Measurements from ENCODE around the gene ADSL. TPM values are rescaled to one million over a fixed set of nuclear protein-coding genes. Genes with fewer than 3 reads are reported as not detected.
A peak's percentile ranks its signal among the peaks of the same experiment; 100 is the strongest.

The ADSL gene
- total RNA-seq, 1 experiment from 2014 or later: 140 TPM

GRCh38 chr22:40434106-40434505 is 87.8 kb downstream of the ADSL start:
- DNase-seq (ENCODE audit: extremely low read depth, low read depth): no peak

- no peak for DNase-seq (ENCODE audit: extremely low read depth, low read depth)
Measured at GRCh38 chr22:40434745-40435144, 88.4 kb downstream of the ADSL start.

GRCh38 chr22:40436505-40437431 is 90.5 kb downstream of the ADSL start:
- DNase-seq (ENCODE audit: extremely low read depth, low read depth): peak; percentile 30

Other genes starting within 250 kb of the ADSL start
- 8.8 and 10.5 TPM in 2 replicates for gene TNRC6B, start 168.6 kb upstream of the ADSL start, total RNA-seq (2014; rRNA removed; shearing (Covaris generic))
- 18.6 TPM in 2 replicates for gene SGSM3, start 24.1 kb downstream of the ADSL start, total RNA-seq (2014; rRNA removed; shearing (Covaris generic))

Measured in NCI-H460 (cell line).